Stromal cell of bone marrow (primary cell): ENCODE measurements around the gene RUNX2.
"Not testable (repeated sequence)": the region's sequence is repeated elsewhere in the genome, so short reads cannot be mapped to it uniquely, and the experiment has no call there.

ENCODE experiments used
- DNase-seq: peaks from one replicate; pipeline ENCODE4 v3.0.0-alpha.2; 2012; ENCODE audit warnings: low read depth

The RUNX2 gene

GRCh38 chr6:45457141-45457540 is 129.0 kb downstream of the RUNX2 start:
- DNase-seq, result no peak

GRCh38 chr6:45458672-45459071 is 130.5 kb downstream of the RUNX2 start:
- no peak for DNase-seq

- DNase-seq, result no peak
Observed at GRCh38 chr6:45460166-45460565, 132.0 kb downstream of the RUNX2 start.

GRCh38 chr6:45461486-45461885 is 133.4 kb downstream of the RUNX2 start:
- DNase-seq, result no peak

- DNase-seq, result no peak
Observed at GRCh38 chr6:45462190-45463134, 134.3 kb downstream of the RUNX2 start.

GRCh38 chr6:45464685-45465084 is 136.6 kb downstream of the RUNX2 start:
- no peak for DNase-seq

- no peak for DNase-seq
Observed at GRCh38 chr6:45466686-45467085, 138.6 kb downstream of the RUNX2 start.

GRCh38 chr6:45467417-45467816 is 139.3 kb downstream of the RUNX2 start:
- not testable (repeated sequence) for DNase-seq

- DNase-seq, result no peak
Observed at GRCh38 chr6:45467853-45468252, 139.7 kb downstream of the RUNX2 start.

GRCh38 chr6:45469663-45470062 is 141.5 kb downstream of the RUNX2 start:
- DNase-seq, result no peak

GRCh38 chr6:45470131-45470738 is 142.1 kb downstream of the RUNX2 start:
- DNase-seq, result no peak

GRCh38 chr6:45472382-45472781 is 144.3 kb downstream of the RUNX2 start:
- DNase-seq, result peak; percentile 53

- DNase-seq, result no peak
Observed at GRCh38 chr6:45473121-45473993, 145.2 kb downstream of the RUNX2 start.

GRCh38 chr6:45474376-45474775 is 146.2 kb downstream of the RUNX2 start:
- DNase-seq, result no peak

GRCh38 chr6:45476341-45476740 is 148.2 kb downstream of the RUNX2 start:
- no peak for DNase-seq

GRCh38 chr6:45477278-45477677 is 149.1 kb downstream of the RUNX2 start:
- DNase-seq, result no peak

GRCh38 chr6:45477790-45478189 is 149.7 kb downstream of the RUNX2 start:
- DNase-seq, result no peak

GRCh38 chr6:45478240-45478639 is 150.1 kb downstream of the RUNX2 start:
- DNase-seq, result no peak

- DNase-seq, result peak; percentile 61
Observed at GRCh38 chr6:45479834-45480751, 152.0 kb downstream of the RUNX2 start.

GRCh38 chr6:45480752-45481415 is 152.8 kb downstream of the RUNX2 start:
- no peak for DNase-seq

- peak; percentile 98 for DNase-seq
Observed at GRCh38 chr6:45483021-45483420, 154.9 kb downstream of the RUNX2 start.
